GM19324 (cell line): ENCODE measurements around the gene BTRC.

Experiments used
- ATAC-seq: cut with Tn5 transposase; IDR thresholded peaks from one replicate; pipeline ENCODE4 v1.9.1; 2021; ENCODE audit warnings: mild to moderate bottlenecking, moderate library complexity; ENCODE audit not compliant: unreplicated experiment, low FRiP score

The BTRC gene

GRCh38 chr10:101511938-101512337 is 158.0 kb downstream of the BTRC start:
- no peak for ATAC-seq

DNA sequence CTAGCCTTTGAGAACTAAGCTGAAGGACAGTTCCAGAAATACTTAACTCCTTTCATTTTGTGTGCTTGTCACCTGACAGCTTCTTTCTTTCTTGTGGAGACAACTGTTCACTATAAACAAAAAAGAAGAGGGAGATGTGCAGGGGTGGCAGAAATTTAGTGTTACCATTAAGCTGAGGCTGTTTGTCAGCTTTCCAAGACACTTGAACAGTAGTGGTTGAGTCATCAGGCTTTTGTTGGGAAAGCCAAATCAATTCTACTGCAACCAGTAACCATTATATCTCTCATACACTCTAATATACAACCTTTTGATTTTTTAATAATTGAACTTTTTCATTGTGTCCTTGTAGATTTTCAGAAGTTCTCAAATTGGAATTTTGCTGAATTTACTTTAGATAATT is 158.8 kb downstream of the BTRC start:
- ATAC-seq, result no peak

GRCh38 chr10:101513733-101514132 is 159.8 kb downstream of the BTRC start:
- ATAC-seq, result no peak

DNA sequence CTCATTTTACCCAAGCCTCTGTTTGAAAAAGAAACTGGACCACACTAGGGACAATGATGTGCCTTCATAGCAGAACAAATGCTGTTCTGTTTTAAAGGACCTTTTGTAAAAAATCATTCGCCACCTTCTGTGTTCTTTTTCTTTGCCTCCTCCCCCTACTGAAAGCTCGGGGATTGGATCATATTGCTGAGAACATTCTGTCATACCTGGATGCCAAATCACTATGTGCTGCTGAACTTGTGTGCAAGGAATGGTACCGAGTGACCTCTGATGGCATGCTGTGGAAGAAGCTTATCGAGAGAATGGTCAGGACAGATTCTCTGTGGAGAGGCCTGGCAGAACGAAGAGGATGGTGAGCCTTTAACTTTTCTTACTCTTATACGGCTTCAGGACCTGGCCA is 171.9 kb downstream of the BTRC start:
- no peak for ATAC-seq

GRCh38 chr10:101529207-101529606 is 175.2 kb downstream of the BTRC start:
- ATAC-seq, result no peak

DNA sequence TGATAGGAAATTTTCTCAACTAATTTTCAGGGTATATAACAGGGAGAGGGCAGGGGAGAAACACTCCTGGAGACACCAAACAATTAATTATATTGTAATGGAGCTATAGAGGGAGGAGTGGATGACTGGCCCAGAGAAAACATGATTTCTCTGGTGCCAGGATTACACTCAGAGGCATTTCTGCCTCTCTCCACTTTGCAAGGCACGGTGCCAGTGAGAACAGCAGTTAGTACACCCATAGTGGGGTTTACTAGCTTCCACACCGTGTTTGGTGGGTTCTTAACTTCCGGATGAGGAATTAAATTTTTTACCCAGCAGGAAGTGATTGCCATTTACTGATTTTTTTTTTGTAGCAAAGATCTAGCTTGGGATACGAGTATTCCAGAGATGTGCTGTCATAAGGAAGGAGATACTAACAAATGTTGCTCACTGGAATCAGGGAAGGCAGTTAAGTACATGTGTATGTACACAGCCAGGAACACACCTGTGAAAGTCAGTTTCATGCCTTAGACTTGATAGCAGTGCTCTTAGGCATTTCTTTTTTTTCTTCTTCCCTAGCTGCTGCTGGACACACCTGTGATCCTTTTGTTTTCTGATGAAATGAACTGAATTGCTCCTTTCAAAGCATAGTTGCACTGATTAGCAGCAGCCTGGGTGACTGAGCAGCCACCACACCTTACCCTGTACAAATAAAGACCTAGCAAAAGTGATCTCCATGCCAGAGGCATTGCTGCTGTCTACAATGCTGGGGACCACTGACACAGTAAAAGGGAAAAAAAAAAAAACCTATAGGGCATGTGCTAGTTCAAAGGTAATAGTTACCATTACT is 176.0 kb downstream of the BTRC start:
- ATAC-seq, result no peak

DNA sequence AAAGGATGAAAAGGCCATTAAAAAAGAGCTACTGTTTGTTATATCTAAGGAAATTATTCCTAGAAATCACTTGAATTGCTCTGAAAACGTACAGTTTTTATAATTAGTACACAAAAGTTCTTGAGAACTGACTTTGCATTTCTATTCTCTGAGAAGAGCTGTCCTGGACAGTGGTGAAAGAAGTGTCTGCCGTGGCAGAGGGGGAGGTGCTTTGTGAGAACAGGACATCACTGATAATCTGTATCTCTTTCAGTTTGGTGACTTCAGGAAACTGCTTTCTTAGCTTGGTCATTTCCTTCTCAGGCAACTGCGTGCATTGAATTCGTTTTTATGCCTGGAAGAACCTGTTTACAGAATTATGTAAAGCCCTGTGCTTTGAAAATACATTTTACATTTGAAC is 182.0 kb downstream of the BTRC start:
- no peak for ATAC-seq

GRCh38 chr10:101536800-101537199 is 182.8 kb downstream of the BTRC start:
- ATAC-seq, result no peak

GRCh38 chr10:101538446-101538845 is 184.5 kb downstream of the BTRC start:
- no peak for ATAC-seq

- no peak for ATAC-seq
Observed at GRCh38 chr10:101545898-101546297, 191.9 kb downstream of the BTRC start.

DNA sequence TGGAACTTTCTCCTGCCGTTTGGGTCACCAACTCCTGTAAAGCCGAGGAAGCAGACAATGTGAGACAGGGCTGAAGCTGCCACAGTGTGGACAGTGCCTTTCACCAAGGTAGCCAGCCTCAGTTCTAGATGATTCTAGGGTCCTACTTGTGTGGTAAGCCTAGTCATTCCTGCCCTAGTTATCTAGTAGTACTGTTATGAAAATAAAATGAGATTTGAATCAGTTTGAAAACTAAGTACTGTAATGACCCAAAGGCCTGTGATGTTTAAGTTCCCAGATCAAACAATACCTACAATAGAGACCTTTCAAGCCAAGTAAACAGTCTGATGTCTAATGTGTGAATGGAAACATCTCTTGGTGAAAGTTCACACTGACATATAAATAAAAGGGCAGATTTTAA is 197.0 kb downstream of the BTRC start:
- no peak for ATAC-seq

GRCh38 chr10:101552442-101552841 is 198.5 kb downstream of the BTRC start:
- ATAC-seq, result no peak

DNA sequence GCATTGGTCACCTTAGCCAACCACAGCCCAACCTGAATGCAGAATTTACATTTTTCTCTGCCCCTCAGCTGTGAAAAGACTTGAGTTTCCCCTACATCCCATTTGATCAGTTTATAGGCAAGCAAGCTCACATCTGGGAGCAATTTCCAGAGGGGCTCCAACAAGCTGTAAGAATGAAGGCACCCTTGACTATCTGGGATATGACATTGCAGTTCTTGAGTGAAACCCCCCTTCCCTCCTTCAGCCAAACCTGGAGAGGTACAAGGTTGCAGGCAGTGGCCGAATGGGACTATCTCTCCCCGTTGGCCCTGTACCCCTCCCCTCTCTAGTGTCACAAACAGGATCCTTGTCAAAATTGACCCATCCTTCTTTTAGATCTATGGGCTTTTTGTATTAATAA is 203.6 kb downstream of the BTRC start:
- ATAC-seq, result no peak

- no peak for ATAC-seq
Observed at GRCh38 chr10:101558204-101558603, 204.2 kb downstream of the BTRC start.

GRCh38 chr10:101558671-101559595 is 205.0 kb downstream of the BTRC start:
- no peak for ATAC-seq

DNA sequence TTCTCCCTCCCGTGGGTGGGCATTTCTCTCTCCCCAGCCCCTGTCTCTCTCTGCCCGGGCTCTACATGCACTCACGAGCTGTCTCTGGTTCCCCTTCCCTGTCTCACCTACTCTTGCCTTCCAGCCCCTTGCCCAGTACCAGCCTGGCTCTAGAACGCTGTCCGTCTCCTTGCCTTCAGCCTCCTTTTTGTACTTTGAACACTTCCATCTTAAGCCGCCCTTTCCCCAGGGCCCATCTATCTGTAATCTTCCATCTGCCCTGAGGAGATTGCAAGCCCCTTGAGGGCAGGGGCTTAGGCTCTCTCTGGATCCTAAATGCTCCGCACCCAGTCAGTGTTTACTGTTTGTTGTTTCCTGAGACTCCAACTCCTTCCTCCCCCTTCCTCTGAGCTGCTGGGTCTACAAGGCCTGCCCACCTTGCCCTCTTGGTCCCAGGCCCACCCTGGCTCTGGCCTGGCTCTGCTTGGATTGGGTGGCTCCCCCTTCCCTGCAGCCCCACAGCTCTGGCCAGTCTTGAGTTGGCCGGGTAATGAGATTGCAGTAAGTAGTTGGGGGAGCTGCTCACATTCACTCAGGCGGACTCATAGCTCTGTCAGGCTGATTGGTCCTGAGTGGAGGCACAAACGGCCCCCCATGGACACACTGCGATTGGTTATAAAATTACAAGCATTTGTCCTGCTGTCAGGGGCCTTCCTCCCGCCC is 205.8 kb downstream of the BTRC start:
- no peak for ATAC-seq

- no peak for ATAC-seq
Observed at GRCh38 chr10:101560298-101561067, 206.5 kb downstream of the BTRC start.

DNA sequence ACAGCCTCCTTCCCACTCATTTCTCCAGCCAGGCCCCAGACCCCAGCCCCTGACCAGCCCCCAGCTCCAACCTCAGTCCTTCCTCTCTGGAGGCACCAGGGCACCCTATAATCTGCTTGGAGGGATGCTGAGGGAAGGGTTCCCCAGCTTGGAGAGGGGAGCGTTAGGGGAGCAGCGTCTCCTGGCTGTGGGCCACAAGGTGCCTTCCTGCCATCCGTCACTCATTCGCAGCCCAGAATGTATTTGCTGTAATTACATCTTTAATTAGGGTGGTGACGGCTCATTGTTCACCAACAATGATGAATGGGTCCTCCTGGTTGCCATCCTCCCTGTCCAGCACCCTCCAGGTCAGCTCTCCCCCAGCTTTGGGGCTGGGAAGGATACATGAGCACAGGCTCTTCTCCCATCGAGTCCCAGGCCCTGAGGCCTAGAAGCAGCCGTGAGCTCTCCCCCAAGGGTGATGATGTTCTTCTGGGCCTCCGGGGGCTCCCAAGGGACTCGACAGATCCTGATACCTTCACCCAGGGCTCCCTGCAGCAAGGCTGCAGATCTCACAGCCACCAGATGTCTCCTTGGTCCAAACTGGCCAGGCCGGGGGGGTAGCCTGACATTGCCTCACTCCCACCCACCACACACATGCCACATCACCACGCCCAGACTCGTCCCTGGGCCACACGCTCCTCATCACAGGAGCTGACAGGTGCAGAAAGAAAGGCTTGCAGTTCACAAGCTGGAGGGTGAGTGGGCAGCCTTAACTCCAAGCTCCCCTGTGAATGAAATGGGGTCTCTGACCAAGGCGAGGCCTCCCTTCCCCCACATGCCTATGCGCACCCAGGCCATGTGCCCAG is 207.3 kb downstream of the BTRC start:
- ATAC-seq, result no peak

GRCh38 chr10:101562231-101562630 is 208.3 kb downstream of the BTRC start:
- ATAC-seq, result no peak
